NCI-H2107 treated with DMSO at 0.1 percent for 48 hours (cell line): Measurements from ENCODE around the gene KCNT2.
"Not testable (repeated sequence)": the region's sequence is repeated elsewhere in the genome, so short reads cannot be mapped to it uniquely, and the experiment has no call there.

Experiments used
- DNase-seq: peaks from one replicate; lab custom pipeline; 2025; ENCODE audit not compliant: unreplicated experiment; lab: John Stamatoyannopoulos, UW

KCNT2 gene

GRCh38 chr1:196324345-196324744 is 283.9 kb downstream of the KCNT2 start:
- peak; percentile 25 for DNase-seq

GRCh38 chr1:196323869-196324268 is 284.4 kb downstream of the KCNT2 start:
- DNase-seq = no peak

GRCh38 chr1:196319301-196319700 is 288.9 kb downstream of the KCNT2 start:
- DNase-seq = no peak

- DNase-seq = peak; percentile 42
These were observed 290.4 kb downstream of the KCNT2 start for GRCh38 chr1:196317535-196318522.

- no peak for DNase-seq
These were observed 295.5 kb downstream of the KCNT2 start for GRCh38 chr1:196312739-196313138.

- no peak for DNase-seq
These were observed 298.9 kb downstream of the KCNT2 start for GRCh38 chr1:196309386-196309785.

GRCh38 chr1:196308176-196308575 is 300.1 kb downstream of the KCNT2 start:
- DNase-seq = no peak

GRCh38 chr1:196306421-196306820 is 301.8 kb downstream of the KCNT2 start:
- no peak for DNase-seq

GRCh38 chr1:196305216-196305615 is 303.0 kb downstream of the KCNT2 start:
- DNase-seq = no peak

- DNase-seq = no peak
These were observed 305.3 kb downstream of the KCNT2 start for GRCh38 chr1:196302981-196303380.

- DNase-seq = no peak
These were observed 305.8 kb downstream of the KCNT2 start for GRCh38 chr1:196302420-196302819.

GRCh38 chr1:196295766-196296165 is 312.5 kb downstream of the KCNT2 start:
- DNase-seq = no peak

GRCh38 chr1:196278816-196279215 is 329.4 kb downstream of the KCNT2 start:
- DNase-seq = no peak

- DNase-seq = no peak
These were observed 330.4 kb downstream of the KCNT2 start for GRCh38 chr1:196277860-196278259.

GRCh38 chr1:196271212-196271947 is 336.9 kb downstream of the KCNT2 start:
- DNase-seq = no peak

GRCh38 chr1:196263086-196263485 is 345.2 kb downstream of the KCNT2 start:
- DNase-seq = not testable (repeated sequence)

GRCh38 chr1:196260270-196260669 is 348.0 kb downstream of the KCNT2 start:
- no peak for DNase-seq

GRCh38 chr1:196259316-196259715 is 348.9 kb downstream of the KCNT2 start:
- no peak for DNase-seq

GRCh38 chr1:196255762-196256161 is 352.5 kb downstream of the KCNT2 start:
- no peak for DNase-seq

GRCh38 chr1:196229546-196229945 is 378.7 kb downstream of the KCNT2 start:
- no peak for DNase-seq

GRCh38 chr1:196214866-196215265 is 393.4 kb downstream of the KCNT2 start:
- DNase-seq = no peak

GRCh38 chr1:196209983-196210382 is 398.3 kb downstream of the KCNT2 start:
- no peak for DNase-seq
